ENCODE data around the gene IPCEF1.

IPCEF1 gene

DNA sequence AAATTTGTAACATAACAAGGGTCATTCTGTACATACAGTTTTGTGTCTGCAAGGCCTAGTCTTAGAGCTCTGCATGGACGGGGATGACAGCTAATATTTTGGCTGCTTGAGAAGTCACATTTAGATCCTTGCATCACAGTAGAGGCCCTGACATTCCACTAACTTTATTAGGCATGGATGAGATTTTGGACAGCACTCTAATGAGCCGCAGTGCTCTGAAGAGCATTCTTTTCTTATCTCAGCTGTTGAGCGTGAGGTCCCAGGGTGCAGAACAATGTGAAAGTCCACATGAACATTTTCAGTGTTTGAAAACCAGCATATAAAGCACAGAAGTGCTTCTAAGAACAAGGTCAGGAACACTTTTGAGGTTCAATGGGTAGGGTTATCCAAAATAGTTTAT is 58.9 kb downstream of the IPCEF1 start:
- no peak overlapping the region for H3K4me3 ChIP-seq (ENCODE audit: low read depth, low read length)

GRCh38 chr6:154297210-154297609 is 59.4 kb downstream of the IPCEF1 start:
- no peak overlapping the region for H3K4me3 ChIP-seq (ENCODE audit: low read depth, low read length)

DNA sequence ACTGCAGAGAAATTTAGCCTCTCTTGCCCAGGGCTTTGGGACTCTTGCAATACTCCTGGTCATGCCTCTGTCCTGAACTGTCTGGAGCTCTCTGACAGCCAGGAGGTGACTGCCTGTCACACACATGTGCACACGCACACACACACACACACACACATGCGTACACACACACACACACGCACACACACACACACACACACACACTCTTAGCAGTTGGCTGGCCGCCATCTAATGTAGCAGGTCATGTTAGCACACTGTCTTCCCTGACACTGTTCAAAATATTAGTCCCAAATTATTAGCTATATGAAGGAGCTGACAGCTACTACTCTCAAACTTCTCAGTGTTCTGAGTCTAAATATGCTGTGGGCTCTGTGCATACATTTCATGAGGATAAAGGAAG is 60.9 kb downstream of the IPCEF1 start:
- no peak overlapping the region for H3K4me3 ChIP-seq (ENCODE audit: low read depth, low read length)

GRCh38 chr6:154292855-154293519 is 63.6 kb downstream of the IPCEF1 start:
- no peak overlapping the region for H3K4me3 ChIP-seq (ENCODE audit: low read depth, low read length)

DNA sequence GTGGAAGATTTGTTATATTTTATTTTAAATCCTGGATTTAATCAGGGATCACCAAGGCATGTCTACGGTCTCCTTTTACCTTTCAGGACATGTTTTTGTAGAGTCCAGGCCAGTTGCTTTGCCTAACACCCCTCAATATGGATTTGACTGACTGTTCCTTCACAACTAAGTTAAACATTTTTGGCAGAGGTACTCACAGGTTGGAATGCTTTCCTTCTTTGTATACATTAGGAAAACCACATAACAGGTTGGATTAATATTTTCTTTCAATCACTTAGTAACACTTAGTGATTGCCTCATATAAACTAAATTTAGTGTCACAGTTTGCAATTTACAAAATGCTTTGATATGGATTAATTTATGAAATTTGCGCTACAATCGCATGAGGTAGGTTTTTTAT is 64.5 kb downstream of the IPCEF1 start:
- H3K4me3 ChIP-seq (ENCODE audit: low read depth, low read length) = no peak overlapping the region

- H3K4me3 ChIP-seq (ENCODE audit: low read depth, low read length) = no peak overlapping the region
Measured at GRCh38 chr6:154289818-154290508, 66.6 kb downstream of the IPCEF1 start.

DNA sequence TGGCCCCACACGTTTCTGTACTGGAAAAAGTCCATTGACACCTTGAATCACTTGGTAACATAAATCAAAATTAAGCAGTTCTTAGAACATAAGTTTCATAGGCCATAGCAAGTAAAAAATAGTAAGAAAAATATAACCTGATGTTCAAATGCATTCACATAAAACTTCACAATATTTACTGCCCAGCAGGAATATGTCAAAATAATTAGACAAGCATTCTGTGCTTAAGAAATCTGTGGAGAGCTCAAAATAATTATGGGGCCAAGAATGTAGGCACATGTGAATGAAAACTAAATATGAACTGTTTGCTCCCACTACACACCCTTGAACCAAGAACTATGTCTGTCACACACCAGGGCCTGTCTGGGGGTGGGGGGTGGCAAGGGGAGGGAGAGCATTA is 70.8 kb downstream of the IPCEF1 start:
- H3K4me3 ChIP-seq (ENCODE audit: low read depth, low read length) = no peak overlapping the region

- H3K4me3 ChIP-seq (ENCODE audit: low read depth, low read length) = no peak overlapping the region
Measured at GRCh38 chr6:154284313-154284853, 72.2 kb downstream of the IPCEF1 start.

DNA sequence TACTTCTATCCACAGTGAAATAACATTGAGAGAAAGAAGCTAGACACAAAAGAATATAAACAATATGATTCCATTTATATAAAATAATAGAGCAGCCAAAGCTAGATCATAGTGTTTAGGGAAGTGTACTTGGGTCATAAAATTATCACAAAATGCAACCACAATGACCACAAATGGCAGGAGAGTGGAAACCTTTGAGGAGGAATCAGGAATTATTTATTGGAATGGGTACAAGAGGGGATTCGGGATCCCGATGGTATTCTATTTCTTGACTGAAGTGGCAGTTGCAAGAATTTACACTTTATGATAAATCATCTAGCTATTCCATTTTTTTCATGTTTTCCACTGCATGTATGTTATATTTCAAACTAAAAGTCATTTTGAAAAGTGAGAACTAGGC is 76.1 kb downstream of the IPCEF1 start:
- H3K4me3 ChIP-seq (ENCODE audit: low read depth, low read length) = no peak overlapping the region

DNA sequence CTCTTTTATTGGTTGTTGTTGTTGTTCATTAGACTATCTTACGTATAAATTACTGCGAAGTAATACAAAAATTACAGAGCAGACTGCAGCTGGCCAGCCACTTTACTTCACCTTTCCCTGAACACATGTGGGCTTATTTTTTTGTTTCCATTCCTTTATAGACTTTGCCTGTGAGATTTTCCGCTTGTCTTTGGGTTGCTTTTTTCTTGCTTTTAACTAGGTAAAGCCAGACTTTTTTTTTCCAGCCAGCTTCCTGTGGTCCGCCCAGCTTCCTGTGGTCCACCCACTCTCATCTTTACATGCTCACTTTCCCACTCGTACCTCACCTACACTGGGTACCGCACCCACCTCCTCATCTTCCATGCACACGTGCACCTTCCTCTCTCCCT is 79.0 kb downstream of the IPCEF1 start:
- H3K4me3 ChIP-seq (ENCODE audit: low read depth, low read length) = no peak overlapping the region

DNA sequence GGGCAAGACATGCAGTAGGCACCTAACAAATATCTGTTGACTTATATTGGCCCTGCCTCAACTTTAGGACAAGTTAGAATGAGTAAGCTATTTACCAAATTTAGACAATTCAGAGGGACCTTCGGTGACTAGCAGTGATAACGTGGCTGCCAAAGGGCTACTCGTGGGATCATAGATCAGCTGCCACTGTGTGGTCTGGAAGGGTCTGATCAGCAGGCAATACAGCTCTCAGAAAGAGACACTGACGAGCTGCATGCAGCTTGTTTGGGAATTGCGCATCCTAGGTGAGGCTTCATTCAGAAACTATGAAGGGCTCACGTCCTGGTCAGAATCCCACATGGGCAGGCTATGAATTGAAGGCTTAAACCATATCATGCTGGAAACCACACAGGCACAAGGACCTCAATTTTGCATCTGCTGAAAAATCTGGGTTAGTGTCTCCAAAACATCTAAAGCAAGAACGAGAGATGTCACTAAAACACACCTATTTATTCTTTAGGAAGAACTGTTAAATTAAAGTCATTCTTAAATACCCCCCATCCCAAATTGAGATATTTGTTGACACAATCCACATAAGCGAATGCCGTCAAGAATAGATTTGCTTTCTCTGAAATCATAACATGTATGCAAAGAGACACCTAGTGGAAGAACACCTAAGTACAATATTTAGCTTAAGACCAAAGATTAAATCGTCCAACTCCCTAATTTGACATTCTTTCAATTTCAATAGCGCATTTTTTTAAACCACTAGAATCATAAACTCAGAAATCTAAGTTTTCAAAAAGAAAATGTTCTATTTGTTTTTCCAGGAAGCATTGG is 79.6 kb downstream of the IPCEF1 start:
- H3K4me3 ChIP-seq (ENCODE audit: low read depth, low read length) = no peak overlapping the region

DNA sequence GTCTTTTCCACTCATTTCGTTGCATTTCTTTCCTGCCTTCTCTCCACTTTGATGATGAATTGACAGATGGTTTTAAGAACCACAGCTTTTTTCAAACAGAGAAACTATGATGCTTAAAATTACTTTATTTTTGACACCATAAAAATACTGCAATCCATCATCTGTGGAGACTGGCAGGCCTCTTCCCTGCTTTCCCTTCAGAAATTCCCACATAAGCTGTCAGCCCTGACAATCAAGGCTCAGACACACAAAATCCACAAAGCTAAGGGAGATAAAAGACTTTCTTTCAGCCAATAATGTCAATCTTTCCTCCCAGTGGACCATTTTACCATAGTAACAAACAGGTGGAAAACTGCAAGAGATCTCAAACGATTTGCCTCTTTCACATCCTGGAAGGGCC is 82.4 kb downstream of the IPCEF1 start:
- no peak overlapping the region for H3K4me3 ChIP-seq (ENCODE audit: low read depth, low read length)

DNA sequence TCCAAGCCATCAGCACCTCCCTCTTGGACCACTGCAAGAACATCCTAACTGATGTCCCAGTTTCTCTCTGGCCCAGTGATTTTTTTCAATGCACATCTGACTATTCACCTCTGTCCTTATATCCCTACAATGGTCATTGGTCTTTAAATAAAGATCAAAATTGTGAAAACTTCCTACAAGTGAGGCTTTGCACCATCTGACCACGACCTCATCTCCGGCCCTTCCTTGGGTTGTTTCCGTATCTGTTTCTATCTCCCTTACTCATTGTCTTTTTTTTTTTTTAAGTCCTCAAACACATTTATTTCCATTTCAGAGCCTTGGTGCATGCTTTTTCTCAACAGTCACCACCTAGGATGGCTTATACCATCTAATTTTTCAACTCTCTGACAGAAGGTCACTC is 88.1 kb downstream of the IPCEF1 start:
- no peak overlapping the region for H3K4me3 ChIP-seq (ENCODE audit: low read depth, low read length)

GRCh38 chr6:154267508-154268106 is 89.0 kb downstream of the IPCEF1 start:
- no peak overlapping the region for H3K4me3 ChIP-seq (ENCODE audit: low read depth, low read length)

DNA sequence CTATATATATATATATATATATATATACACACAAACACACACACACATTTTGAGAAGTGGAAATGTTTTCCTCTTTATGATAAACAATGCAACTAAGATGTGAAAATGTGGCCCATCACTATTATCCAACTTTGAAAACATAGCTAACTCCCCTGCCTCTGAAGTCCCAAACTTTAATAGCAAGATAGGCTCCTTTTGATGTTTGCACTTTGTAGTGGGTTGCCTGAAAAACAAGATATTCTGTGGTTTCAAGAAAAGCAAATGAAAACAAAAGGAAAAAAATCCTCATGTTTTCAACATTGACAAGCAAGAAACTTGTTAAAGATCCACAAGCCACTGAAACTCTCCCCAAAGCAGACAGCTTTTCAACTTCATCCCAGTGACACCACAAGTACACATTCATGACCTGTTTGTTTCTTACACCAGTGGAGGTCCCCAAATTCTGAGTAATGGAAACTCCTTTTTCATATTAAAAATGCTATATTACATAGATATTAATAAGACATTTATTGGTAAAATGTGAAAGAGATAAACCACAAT is 90.0 kb downstream of the IPCEF1 start:
- no peak overlapping the region for H3K4me3 ChIP-seq (ENCODE audit: low read depth, low read length)

- H3K4me3 ChIP-seq (ENCODE audit: low read depth, low read length) = no peak overlapping the region
Measured at GRCh38 chr6:154261688-154262397, 94.8 kb downstream of the IPCEF1 start.

DNA sequence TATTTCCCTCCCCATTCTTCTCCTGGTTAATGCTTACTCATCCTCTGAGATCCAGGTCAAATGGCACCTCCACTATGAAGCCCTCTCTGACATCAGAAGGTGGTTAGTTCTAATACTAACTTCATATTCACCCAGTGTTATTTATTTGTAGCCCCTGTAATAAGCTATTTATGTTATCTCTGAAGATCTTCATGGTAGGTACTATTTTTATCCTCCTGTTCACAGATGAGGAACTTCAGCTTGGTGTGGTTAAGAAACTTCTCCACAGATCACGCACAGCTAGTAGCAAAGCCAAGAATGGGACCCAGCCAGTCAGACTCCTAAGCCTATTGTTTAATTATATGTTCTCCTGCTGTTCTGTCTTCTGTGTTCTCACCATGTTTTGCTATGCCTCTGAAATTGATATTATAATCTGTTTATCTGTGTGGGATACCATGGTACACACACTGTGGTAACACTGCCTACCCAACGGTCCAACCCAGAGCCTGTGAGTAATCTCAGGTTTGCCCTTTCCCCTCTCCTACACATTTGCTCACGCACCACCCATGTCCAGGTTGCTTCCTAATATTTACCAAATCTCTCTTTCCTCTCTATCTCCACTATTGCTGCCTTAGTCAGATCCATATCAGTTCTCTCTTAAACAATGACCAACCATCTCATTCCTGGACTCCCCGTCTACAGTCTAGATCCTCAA is 98.4 kb downstream of the IPCEF1 start:
- no peak overlapping the region for H3K4me3 ChIP-seq (ENCODE audit: low read depth, low read length)

DNA sequence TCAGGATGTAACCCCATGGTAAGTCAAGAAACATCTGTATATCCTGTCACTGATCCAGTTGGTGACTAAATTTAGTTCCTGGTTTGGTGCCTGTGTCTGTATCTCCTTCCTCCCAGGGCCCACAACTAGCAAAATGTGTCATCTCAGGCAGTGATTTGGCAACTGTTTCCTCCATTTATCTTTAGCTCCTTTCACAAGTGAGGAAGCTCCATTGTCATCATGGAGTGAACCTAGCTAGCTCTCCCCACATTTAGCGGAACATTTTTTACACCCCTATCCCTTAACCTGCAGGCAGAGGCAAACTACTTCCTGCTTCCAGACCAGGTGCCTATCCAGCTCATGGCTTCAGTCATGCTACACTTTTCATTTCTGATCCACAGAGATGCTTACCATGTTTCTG is 99.5 kb downstream of the IPCEF1 start:
- H3K4me3 ChIP-seq (ENCODE audit: low read depth, low read length) = no peak overlapping the region

GRCh38 chr6:154252678-154253077 is 103.9 kb downstream of the IPCEF1 start:
- no peak overlapping the region for H3K4me3 ChIP-seq (ENCODE audit: low read depth, low read length)

DNA sequence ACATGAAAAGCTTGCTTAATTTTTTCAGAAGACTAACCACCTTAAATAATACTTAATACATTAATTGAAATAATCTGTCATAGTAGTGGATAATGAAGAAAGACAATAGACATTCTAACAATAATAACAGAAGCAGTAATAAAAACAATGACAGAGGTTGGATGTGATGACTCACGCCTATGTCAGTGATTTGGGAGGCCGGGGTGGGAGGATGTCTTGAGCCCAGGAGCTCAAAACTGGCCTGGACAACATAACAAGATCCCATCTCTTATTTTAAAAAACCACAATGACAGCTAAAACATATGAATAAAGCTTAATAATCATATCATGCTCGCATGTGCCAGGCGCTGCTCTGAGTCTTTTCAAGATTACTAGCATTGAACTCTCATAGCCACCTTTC is 105.5 kb downstream of the IPCEF1 start:
- H3K4me3 ChIP-seq (ENCODE audit: low read depth, low read length) = no peak overlapping the region
